Bronchial epithelial cell (primary cell): ENCODE data around the gene TDRD15. TPM values are rescaled to one million over a fixed set of nuclear protein-coding genes. Genes with fewer than 3 reads are reported as not detected.
A peak's percentile ranks its signal among the peaks of the same experiment; 100 is the strongest.

Experiments
- DNase-seq: peaks from one replicate; pipeline ENCODE4 v3.0.0-alpha.2; 2010; ENCODE audit warnings: low read depth
- FAIRE-seq: peaks from 2 replicates; lab custom pipeline; 2011; peaks lifted over from hg19 to GRCh38; lab: Jason Lieb, UNC
- H3K27me3 ChIP-seq: 2 replicates; pipeline ENCODE4 v1.5.1; 2011; ENCODE audit warnings: low read length; ENCODE audit not compliant: control insufficient read depth, insufficient read depth
- H3K36me3 ChIP-seq: 2 replicates; pipeline ENCODE4 v1.5.1; 2011; ENCODE audit warnings: low read length; ENCODE audit not compliant: control insufficient read depth, insufficient read depth
- H3K4me3 ChIP-seq: 2 replicates; pipeline ENCODE4 v1.5.1; 2011; ENCODE audit warnings: mild to moderate bottlenecking, low read depth, low read length, control low read depth
- CTCF ChIP-seq: IDR thresholded peaks from 2 replicates; pipeline ENCODE4 v1.5.1; 2011; ENCODE audit warnings: mild to moderate bottlenecking, moderate library complexity, low read length, control low read depth, inconsistent platforms; ENCODE audit not compliant: insufficient read depth, severe bottlenecking
- total RNA-seq: library from RNA; depleted of rRNA; stranded (reverse); fragments of >200 nt; gene quantifications from 2 replicates; pipeline ENCODE4 v1.2.1, GENCODE V29; 2014

Gene TDRD15
- total RNA-seq, 1 donor from 2014 or later, result not detected

DNA sequence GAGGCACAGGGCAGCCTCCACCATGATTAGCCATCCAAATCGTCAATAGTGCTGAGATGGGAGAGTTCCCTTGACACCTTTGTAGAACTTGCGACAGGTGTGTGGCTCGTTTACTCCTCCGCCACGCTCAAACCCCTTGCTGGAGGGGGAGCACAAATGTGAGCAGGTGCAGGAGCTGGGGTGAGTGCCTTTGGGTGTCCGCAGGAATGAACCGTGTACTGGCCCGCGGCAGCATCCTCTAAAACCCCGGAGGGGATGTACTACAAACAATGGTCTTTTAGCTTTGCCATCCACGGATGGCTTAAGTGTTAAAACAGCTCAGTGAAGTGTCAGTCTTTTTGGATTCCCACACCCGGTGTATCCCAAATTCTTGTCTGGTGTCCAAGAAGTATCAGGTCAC, 21.4 kb upstream of the TDRD15 start:
- no peaks in the 10 kb centered on the region for H3K36me3 ChIP-seq
- no peaks in the 10 kb centered on the region for H3K27me3 ChIP-seq
- TF ChIP-seq CTCF, result no peak
- no peak for DNase-seq
- FAIRE-seq, result no peak
- H3K4me3 ChIP-seq, result no peak overlapping the region

- FAIRE-seq (no peak), DNase-seq (no peak)
- no peak overlapping the region for H3K4me3 ChIP-seq
- no peaks in the 10 kb centered on the region for H3K27me3 ChIP-seq
- TF ChIP-seq CTCF, result no peak
- no peaks in the 10 kb centered on the region for H3K36me3 ChIP-seq
Measured at GRCh38 chr2:21103274-21103891, 20.4 kb upstream of the TDRD15 start.

DNA sequence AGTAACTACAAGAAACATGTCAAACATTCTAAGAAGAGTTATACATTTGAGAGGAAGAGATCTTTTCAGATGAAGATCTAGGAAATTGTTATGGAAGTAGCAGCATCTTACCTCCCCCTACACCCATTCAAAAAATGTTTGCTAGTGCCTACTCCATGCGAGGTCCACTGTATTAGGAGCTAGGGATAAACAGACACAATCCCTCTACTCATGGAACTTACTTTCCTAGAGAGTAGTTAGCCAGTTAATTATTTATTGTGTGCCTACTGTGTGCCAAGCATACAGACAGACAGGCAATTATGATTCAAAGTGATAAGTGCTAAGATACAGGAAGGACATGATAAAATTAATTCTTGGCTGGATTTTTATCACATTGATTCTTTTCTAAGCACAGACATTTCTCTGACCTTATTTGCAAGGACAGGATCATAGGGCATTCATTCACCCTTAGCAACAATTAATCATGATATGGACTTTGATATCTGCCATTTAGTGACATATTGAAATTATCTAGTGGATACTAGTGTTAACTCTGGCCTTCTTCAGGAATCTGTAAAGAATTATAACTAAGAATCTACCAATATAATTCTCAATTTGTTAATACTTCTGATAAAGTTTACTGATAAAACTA, 19.6 kb upstream of the TDRD15 start:
- no peak for DNase-seq
- no peak overlapping the region for H3K4me3 ChIP-seq
- no peaks in the 10 kb centered on the region for H3K36me3 ChIP-seq
- no peak for FAIRE-seq
- TF ChIP-seq CTCF, result no peak
- H3K27me3 ChIP-seq, result no peaks in the 10 kb centered on the region

GRCh38 chr2:21111012-21111411, 12.8 kb upstream of the TDRD15 start:
- no peak for DNase-seq
- Histone ChIP-seq H3K27me3 (no peaks in the 10 kb centered on the region), H3K36me3 (no peaks in the 10 kb centered on the region), H3K4me3 (no peak overlapping the region)
- no peak for FAIRE-seq
- TF ChIP-seq CTCF, result no peak

GRCh38 chr2:21117688-21118087, 6.1 kb upstream of the TDRD15 start:
- FAIRE-seq (no peak), DNase-seq (no peak)
- H3K36me3 ChIP-seq, result no peaks in the 10 kb centered on the region
- H3K27me3 ChIP-seq, result no peaks in the 10 kb centered on the region
- TF ChIP-seq CTCF, result no peak
- no peak overlapping the region for H3K4me3 ChIP-seq

GRCh38 chr2:21118302-21118920, 5.4 kb upstream of the TDRD15 start:
- FAIRE-seq (no peak), DNase-seq (peak; percentile 18)
- no peaks in the 10 kb centered on the region for H3K27me3 ChIP-seq
- no peak overlapping the region for H3K4me3 ChIP-seq
- TF ChIP-seq CTCF, result peak; percentile 42
- no peaks in the 10 kb centered on the region for H3K36me3 ChIP-seq
